GM18517 (cell line): ENCODE data around the gene TMPRSS11A.

Experiments
- ATAC-seq: cut with Tn5 transposase; IDR thresholded peaks from one replicate; pipeline ENCODE4 v1.9.1; 2021; ENCODE audit warnings: mild to moderate bottlenecking, moderate library complexity; ENCODE audit not compliant: unreplicated experiment

Gene TMPRSS11A

GRCh38 chr4:67874986-67875385 is 88.3 kb downstream of the TMPRSS11A start:
- ATAC-seq: no peak

- no peak for ATAC-seq
Measured at GRCh38 chr4:67873116-67873515, 90.2 kb downstream of the TMPRSS11A start.

GRCh38 chr4:67871867-67872266 is 91.4 kb downstream of the TMPRSS11A start:
- peak; percentile 83 for ATAC-seq

- no peak for ATAC-seq
Measured at GRCh38 chr4:67869580-67870190, 93.6 kb downstream of the TMPRSS11A start.

GRCh38 chr4:67861513-67861912 is 101.8 kb downstream of the TMPRSS11A start:
- ATAC-seq: no peak
